Endothelial cell of umbilical vein (primary cell): ENCODE measurements around the gene SRSF9. TPM values are rescaled to one million over a fixed set of nuclear protein-coding genes. Genes with fewer than 3 reads are reported as not detected.

Source experiments
- BruUV-seq: library from RNA; stranded (reverse); fragments of 400-500 nt; replicated peaks from 2 replicates; lab custom pipeline; 2021; lab: Mats Ljungman, UMichigan
- CTCF ChIA-PET: fragments of 300-600, 350-600 bp; sonication (Branson Sonifier 250); formaldehyde crosslinking; loops from one replicate; lab custom pipeline; 2021; ENCODE audit warnings: antibody characterized with exemption, inconsistent platforms; lab: Charles Lee
- POLR2A ChIA-PET: fragments of 300-600, 350-600 bp; sonication (Branson Sonifier 250); formaldehyde crosslinking; loops from one replicate; lab custom pipeline; 2021; ENCODE audit warnings: antibody characterized with exemption, inconsistent platforms; lab: Charles Lee
- DNase-seq: peaks from one replicate; pipeline ENCODE4 v3.0.0-alpha.2; 2011; ENCODE audit warnings: low read depth, low spot score
- FAIRE-seq: peaks from 2 replicates; lab custom pipeline; 2011; peaks lifted over from hg19 to GRCh38; lab: Jason Lieb, UNC
- H2AFZ ChIP-seq: 2 replicates; pipeline ENCODE4 v1.6.0; 2012; ENCODE audit warnings: low read depth, low read length, control low read depth, inconsistent platforms
- H3K27ac ChIP-seq: 2 replicates; pipeline ENCODE4 v1.5.1; 2011; ENCODE audit warnings: low read depth, mild to moderate bottlenecking, control low read depth, low read length, moderate library complexity; ENCODE audit not compliant: insufficient read depth
- H3K27me3 ChIP-seq, 2 experiments: 2 replicates each; pipeline versions ENCODE4 v1.6.0 to v1.6.1; 2011; ENCODE audit warnings: low read length in 2 of 2, mixed read lengths in 1 of 2; ENCODE audit not compliant: control insufficient read depth in 2 of 2, insufficient read depth in 2 of 2
- H3K36me3 ChIP-seq, 2 experiments: 2 replicates in 1 of 2; 3 replicates in 1 of 2; pipeline ENCODE4 v1.5.1; 2011; ENCODE audit warnings: low read length in 2 of 2, mild to moderate bottlenecking in 1 of 2, moderate library complexity in 1 of 2; ENCODE audit not compliant: control insufficient read depth in 2 of 2, insufficient read depth in 2 of 2; ENCODE audit errors: extremely low read depth in 1 of 2
- H3K4me1 ChIP-seq: 3 replicates; pipeline ENCODE4 v1.5.1; 2011; ENCODE audit warnings: mild to moderate bottlenecking, low read length; ENCODE audit not compliant: control insufficient read depth, insufficient read depth; ENCODE audit errors: extremely low read depth
- H3K4me2 ChIP-seq: 2 replicates; pipeline ENCODE4 v1.6.1; 2011; ENCODE audit warnings: low read length, control low read depth, mixed read lengths; ENCODE audit not compliant: insufficient read depth
- H3K4me3 ChIP-seq, 3 experiments: fragments of 200-600 bp in 1 of 3; sonication (generic), shearing (Covaris generic) in 1 of 3; replicated peaks in 1 of 3; 2 replicates each; pipeline ENCODE4 v1.5.1; 2011 to 2016; ENCODE audit warnings: control low read depth in 3 of 3, low read length in 3 of 3, mild to moderate bottlenecking in 2 of 3, inconsistent platforms in 1 of 3, low read depth in 1 of 3, moderate library complexity in 1 of 3; ENCODE audit not compliant: insufficient read depth in 1 of 3
- H3K79me2 ChIP-seq: 2 replicates; pipeline ENCODE4 v1.6.0; 2012; ENCODE audit warnings: low read length, inconsistent platforms; ENCODE audit not compliant: control insufficient read depth, insufficient read depth
- H3K9ac ChIP-seq: replicated peaks from 2 replicates; pipeline ENCODE3; 2011; ENCODE audit warnings: low read length, control low read depth; ENCODE audit not compliant: insufficient read depth; ENCODE audit errors: extremely low read depth
- H3K9me1 ChIP-seq: replicated peaks from 3 replicates; pipeline ENCODE4 v1.6.0; 2011; ENCODE audit warnings: mild to moderate bottlenecking, low read length; ENCODE audit not compliant: control insufficient read depth, insufficient read depth; ENCODE audit errors: extremely low read depth
- H3K9me3 ChIP-seq: replicated peaks from 2 replicates; pipeline ENCODE4 v1.5.1; 2012; ENCODE audit warnings: low read length, inconsistent platforms; ENCODE audit not compliant: control insufficient read depth, insufficient read depth
- H4K20me1 ChIP-seq: replicated peaks from 2 replicates; pipeline ENCODE3; 2011; ENCODE audit warnings: mild to moderate bottlenecking, low read length; ENCODE audit not compliant: control insufficient read depth, insufficient read depth; ENCODE audit errors: extremely low read depth
- CTCF ChIP-seq, 2 donors: IDR thresholded peaks; 1 replicate in 1 of 2; 2 replicates in 1 of 2; pipeline ENCODE4 v1.5.1; 2011; ENCODE audit warnings: low read length in 2 of 2, mild to moderate bottlenecking in 2 of 2, moderate library complexity in 2 of 2, control low read depth in 1 of 2, inconsistent platforms in 1 of 2, low read depth in 1 of 2; ENCODE audit not compliant: insufficient read depth in 1 of 2; ENCODE audit errors: extremely low read depth in 1 of 2
- EZH2 ChIP-seq: IDR thresholded peaks from 2 replicates; pipeline ENCODE4 v1.6.1; 2012; ENCODE audit warnings: borderline replicate concordance, low read depth, mild to moderate bottlenecking, moderate library complexity, low read length, inconsistent platforms; ENCODE audit not compliant: severe bottlenecking
- FOS ChIP-seq: IDR thresholded peaks from 2 replicates; pipeline ENCODE4 v1.6.1; 2011; ENCODE audit warnings: mild to moderate bottlenecking, low read length, moderate library complexity, borderline replicate concordance; ENCODE audit not compliant: insufficient read depth
- GATA2 ChIP-seq: IDR thresholded peaks from 2 replicates; pipeline ENCODE4 v1.7.0; 2011; ENCODE audit warnings: low read depth, mild to moderate bottlenecking, moderate library complexity, mixed read lengths, low read length; ENCODE audit not compliant: insufficient read length, insufficient read depth
- JUN ChIP-seq: IDR thresholded peaks from 2 replicates; pipeline ENCODE4 v1.6.1; 2011; ENCODE audit warnings: borderline replicate concordance, low read depth; ENCODE audit not compliant: insufficient read length, insufficient read depth
- MYC ChIP-seq: IDR thresholded peaks from one replicate; pipeline ENCODE4 v1.6.1; 2011; ENCODE audit warnings: mild to moderate bottlenecking, low read depth, low read length
- POLR2A ChIP-seq: IDR thresholded peaks from 2 replicates; pipeline ENCODE4 v1.6.1; 2012; ENCODE audit warnings: low read depth, mild to moderate bottlenecking, control low read depth, low read length
- POLR2AphosphoS5 ChIP-seq: IDR thresholded peaks from 2 replicates; pipeline ENCODE4 v1.6.1; 2012; ENCODE audit warnings: low read depth, mild to moderate bottlenecking, control low read depth, low read length, moderate library complexity; ENCODE audit not compliant: insufficient read depth
- dilution Hi-C: fragments of 300-500 bp; cut with MboI; formaldehyde crosslinking; loops from one replicate; pipeline ENCODE4 v1.15.0; 2019; ENCODE audit warnings: low sequenced_read_pairs; ENCODE audit not compliant: extremely low pct_ligation_motif_present
- intact Hi-C: fragments of 100-400 bp; cut with micrococcal nuclease; formaldehyde crosslinking; loops from one replicate; pipeline ENCODE4 v1.10.0; 2022
- polyA plus RNA-seq, 4 experiments: library from polyadenylated mRNA; depleted of rRNA in 3 of 4; stranded (reverse) in 3 of 4; unstranded in 1 of 4; fragments of >200 nt; gene quantifications; 2 replicates each; pipeline versions ENCODE4 v1.2.1 to v1.2.3, GENCODE V29; 2011 to 2012; ENCODE audit warnings: missing spikeins in 1 of 4
- total RNA-seq: library from RNA; stranded (reverse); gene quantifications from 2 replicates; pipeline ENCODE4 v1.2.3, GENCODE V29; 2021
- TF ChIP-seq, protein P1 (sequence below): IDR thresholded peaks from 2 replicates; pipeline ENCODE4 v1.6.1; 2011; ENCODE audit not compliant: insufficient read depth, insufficient read length

SRSF9 gene
- total and polyA plus RNA-seq, 2 donors (not counting 3 experiments of a cell fraction or from before 2014, with no cell fraction given) = 153 to 226 TPM

GRCh38 chr12:120490325-120490724, 20.8 kb upstream of the SRSF9 start:
- H3K9me1 ChIP-seq = no peaks in the 10 kb centered on the region
- no peaks in the 10 kb centered on the region for H3K79me2 ChIP-seq
- H3K9me3 ChIP-seq = no peaks in the 10 kb centered on the region
- H3K27ac ChIP-seq = no peak overlapping the region
- FAIRE-seq = no peak
- H3K4me2 ChIP-seq = no peak overlapping the region
- intact Hi-C loops (no loop called here), dilution Hi-C loops (no loop called here)
- POLR2A ChIA-PET = no interaction called here
- DNase-seq = no peak
- no peak overlapping the region for H3K9ac ChIP-seq
- peaks cover 13% of the 10 kb centered on the region for H3K4me1 ChIP-seq
- no peaks in the 10 kb centered on the region for H3K36me3 ChIP-seq
- CTCF ChIA-PET = interaction anchor here (1.4 kb wide), 1 partner anchor 22 kb away, joined by 5 read pairs; no protein-coding TSS in a partner anchor
- H3K4me3 ChIP-seq = no peak overlapping the region
- no peaks in the 10 kb centered on the region for H4K20me1 ChIP-seq
- no peaks in the 10 kb centered on the region for H3K27me3 ChIP-seq
- BruUV-seq = no TSS peak
- H2AFZ ChIP-seq = no peak overlapping the region
- TF ChIP-seq JUN (no peak), MYC (no peak), GATA2 (no peak), FOS (no peak), POLR2AphosphoS5 (no peak), CTCF (IDR thresholded peaks at IDR 0.05; ENCODE audit: extremely low read depth in 1 of 2, insufficient read depth in 1 of 2, low read depth in 1 of 2, low read length in 2 of 2) (no peak), POLR2A (no peak), EZH2 (no peak)
- TF ChIP-seq, protein P1, sequence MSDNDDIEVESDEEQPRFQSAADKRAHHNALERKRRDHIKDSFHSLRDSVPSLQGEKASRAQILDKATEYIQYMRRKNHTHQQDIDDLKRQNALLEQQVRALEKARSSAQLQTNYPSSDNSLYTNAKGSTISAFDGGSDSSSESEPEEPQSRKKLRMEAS = no peak
